Activated naive CD8-positive, alpha-beta T cell (primary cell): ENCODE data around the gene PTGFRN.

Experiments
- H3K27ac Mint-ChIP-seq: one replicate; pipeline ENCODE4 v1.8.0; 2021; ENCODE audit warnings: mixed read lengths
- H3K27me3 Mint-ChIP-seq: one replicate; pipeline ENCODE4 v1.8.0; 2021; ENCODE audit warnings: mixed read lengths
- H3K36me3 Mint-ChIP-seq: one replicate; pipeline ENCODE4 v1.8.0; 2021; ENCODE audit warnings: mixed read lengths
- H3K4me1 Mint-ChIP-seq: one replicate; pipeline ENCODE4 v1.8.0; 2021; ENCODE audit warnings: low read depth, mixed read lengths
- H3K4me3 Mint-ChIP-seq: one replicate; pipeline ENCODE4 v1.8.0; 2021; ENCODE audit warnings: mild to moderate bottlenecking, mixed read lengths
- H3K9me3 Mint-ChIP-seq: one replicate; pipeline ENCODE4 v1.8.0; 2021; ENCODE audit warnings: low read depth, mixed read lengths

PTGFRN gene

DNA sequence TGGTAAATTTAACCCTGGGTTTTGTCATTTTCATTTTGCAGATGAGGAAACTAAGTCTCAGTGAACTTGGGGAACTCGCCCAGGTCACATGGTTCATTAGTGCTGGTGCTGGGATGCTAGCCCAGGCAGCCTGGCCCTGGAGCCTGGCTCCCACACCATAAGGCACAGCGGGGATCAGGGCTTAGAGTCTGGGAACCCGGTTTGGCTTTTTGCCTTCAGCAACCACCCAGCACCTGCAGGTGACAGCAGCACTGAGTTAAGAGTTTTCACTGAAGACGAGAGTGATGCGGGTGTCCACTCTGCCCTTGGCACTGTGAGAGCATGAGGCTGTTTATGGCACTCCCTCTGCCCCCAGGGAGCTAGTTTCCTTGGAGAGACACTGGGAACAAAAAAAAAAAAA is 73.4 kb downstream of the PTGFRN start:
- Mint-ChIP-seq H3K36me3 (no peaks in the 10 kb centered on the region), H3K9me3 (no peaks in the 10 kb centered on the region), H3K4me3 (no peak overlapping the region), H3K27ac (no peak overlapping the region), H3K4me1 (peaks cover 37% of the 10 kb centered on the region), H3K27me3 (no peaks in the 10 kb centered on the region)

DNA sequence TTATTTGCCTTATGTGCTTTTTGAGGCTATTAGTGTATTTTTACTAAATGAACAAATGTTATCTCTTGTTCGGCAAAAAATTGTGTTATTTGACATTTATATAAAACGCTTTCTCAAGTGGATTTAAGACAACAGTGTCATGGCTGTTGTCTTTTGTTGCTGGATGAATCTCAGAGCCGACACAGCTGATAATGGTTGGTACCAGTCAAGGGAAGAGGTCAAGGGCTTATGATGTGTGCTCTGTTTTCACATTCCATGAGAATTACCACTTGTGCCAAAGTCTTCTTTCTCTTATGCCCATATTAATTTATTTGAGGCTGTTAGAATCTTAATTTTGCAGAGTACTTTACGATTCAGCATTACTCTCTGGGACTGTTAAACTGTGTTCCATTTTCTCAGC is 74.0 kb downstream of the PTGFRN start:
- H3K4me3 Mint-ChIP-seq: no peak overlapping the region
- H3K27me3 Mint-ChIP-seq: no peaks in the 10 kb centered on the region
- no peaks in the 10 kb centered on the region for H3K36me3 Mint-ChIP-seq
- no peak overlapping the region for H3K27ac Mint-ChIP-seq
- H3K9me3 Mint-ChIP-seq: no peaks in the 10 kb centered on the region
- peaks cover 42% of the 10 kb centered on the region for H3K4me1 Mint-ChIP-seq

DNA sequence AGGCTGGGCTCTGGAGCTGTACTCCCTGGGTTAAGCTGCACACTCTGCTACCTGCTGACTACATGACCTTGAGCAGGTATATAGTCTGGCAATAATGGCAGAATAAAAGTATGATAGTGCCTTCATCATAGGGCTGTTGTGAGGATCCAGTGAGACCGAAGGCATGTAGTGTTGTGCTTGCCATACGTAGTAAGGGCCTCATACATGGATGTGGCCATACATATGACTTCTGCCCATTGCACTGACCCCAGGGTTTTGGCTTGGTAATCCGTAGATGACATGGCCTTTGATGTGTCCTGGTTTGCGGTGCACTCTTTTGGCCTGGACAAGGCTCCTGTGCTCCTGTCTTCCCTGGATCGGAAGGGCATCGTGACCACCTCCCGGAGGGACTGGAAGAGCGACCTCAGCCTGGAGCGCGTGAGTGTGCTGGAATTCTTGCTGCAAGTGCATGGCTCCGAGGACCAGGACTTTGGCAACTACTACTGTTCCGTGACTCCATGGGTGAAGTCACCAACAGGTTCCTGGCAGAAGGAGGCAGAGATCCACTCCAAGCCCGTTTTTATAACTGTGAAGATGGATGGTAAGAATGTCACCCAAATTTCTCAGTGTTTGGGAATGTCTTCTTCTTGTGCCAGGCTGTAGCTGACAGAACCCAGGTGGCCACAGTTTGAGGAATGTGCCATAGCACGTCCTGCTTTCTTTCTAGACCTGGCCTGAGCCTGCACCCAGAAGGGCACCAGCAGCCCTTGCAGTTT is 74.9 kb downstream of the PTGFRN start:
- Mint-ChIP-seq H3K36me3 (no peaks in the 10 kb centered on the region), H3K4me1 (peaks cover 48% of the 10 kb centered on the region), H3K27me3 (no peaks in the 10 kb centered on the region), H3K4me3 (no peak overlapping the region), H3K9me3 (no peaks in the 10 kb centered on the region), H3K27ac (no peak overlapping the region)

DNA sequence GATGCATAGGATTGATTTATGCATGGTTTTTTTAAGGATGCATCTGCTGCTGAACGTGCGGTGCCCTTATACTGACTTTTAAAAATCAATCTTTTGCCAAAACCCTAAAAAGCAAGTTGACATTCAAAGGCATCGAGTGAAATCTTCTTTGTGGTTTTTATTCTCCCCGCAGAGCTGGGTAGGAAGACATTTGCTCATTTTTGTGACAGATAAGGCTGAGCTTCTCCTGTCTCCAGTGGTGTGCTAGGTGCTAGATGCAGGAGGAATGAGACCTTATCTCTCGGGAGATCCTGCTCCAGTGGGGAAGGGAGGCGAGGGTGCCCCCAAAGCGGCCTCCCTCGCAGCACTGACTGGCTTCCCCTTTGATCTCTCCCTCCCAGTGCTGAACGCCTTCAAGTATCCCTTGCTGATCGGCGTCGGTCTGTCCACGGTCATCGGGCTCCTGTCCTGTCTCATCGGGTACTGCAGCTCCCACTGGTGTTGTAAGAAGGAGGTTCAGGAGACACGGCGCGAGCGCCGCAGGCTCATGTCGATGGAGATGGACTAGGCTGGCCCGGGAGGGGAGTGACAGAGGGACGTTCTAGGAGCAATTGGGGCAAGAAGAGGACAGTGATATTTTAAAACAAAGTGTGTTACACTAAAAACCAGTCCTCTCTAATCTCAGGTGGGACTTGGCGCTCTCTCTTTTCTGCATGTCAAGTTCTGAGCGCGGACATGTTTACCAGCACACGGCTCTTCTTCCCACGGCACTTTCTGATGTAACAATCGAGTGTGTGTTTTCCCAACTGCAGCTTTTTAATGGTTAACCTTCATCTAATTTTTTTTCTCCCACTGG is 76.9 kb downstream of the PTGFRN start:
- no peaks in the 10 kb centered on the region for H3K27me3 Mint-ChIP-seq
- H3K4me3 Mint-ChIP-seq: peak overlapping the region; percentile 85
- H3K27ac Mint-ChIP-seq: peak overlapping the region; percentile 99
- H3K36me3 Mint-ChIP-seq: no peaks in the 10 kb centered on the region
- no peaks in the 10 kb centered on the region for H3K9me3 Mint-ChIP-seq
- H3K4me1 Mint-ChIP-seq: peaks cover 66% of the 10 kb centered on the region

DNA sequence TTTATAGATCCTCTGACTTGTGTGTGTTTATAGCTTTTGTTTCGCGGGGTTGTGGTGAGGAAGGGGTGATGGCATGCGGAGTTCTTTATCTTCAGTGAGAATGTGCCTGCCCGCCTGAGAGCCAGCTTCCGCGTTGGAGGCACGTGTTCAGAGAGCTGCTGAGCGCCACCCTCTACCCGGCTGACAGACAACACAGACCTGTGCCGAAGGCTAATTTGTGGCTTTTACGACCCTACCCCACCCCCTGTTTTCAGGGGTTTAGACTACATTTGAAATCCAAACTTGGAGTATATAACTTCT is 77.5 kb downstream of the PTGFRN start:
- Mint-ChIP-seq H3K27me3 (no peaks in the 10 kb centered on the region), H3K9me3 (no peaks in the 10 kb centered on the region), H3K36me3 (no peaks in the 10 kb centered on the region), H3K27ac (peak overlapping the region; percentile 99), H3K4me3 (peak overlapping the region; percentile 85), H3K4me1 (peaks cover 71% of the 10 kb centered on the region)

DNA sequence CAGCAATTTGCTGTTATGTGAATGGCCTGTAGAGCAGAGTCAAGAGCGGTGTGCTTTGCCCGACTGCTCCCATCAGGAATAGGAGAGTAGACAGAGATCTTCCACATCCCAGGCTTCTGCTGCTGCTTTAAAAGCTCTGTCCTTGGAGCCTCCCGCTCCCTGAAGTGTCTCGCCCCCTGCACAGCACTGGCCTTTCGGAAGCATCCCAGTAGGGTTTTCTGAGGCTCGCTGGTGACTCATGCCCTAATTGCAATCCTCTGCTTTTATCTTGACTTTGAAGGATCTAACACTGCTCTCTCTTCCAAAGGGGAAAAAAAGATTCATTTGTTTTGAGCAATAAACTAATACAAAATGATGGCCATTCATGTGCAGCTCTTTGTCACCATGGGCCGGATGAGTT is 78.5 kb downstream of the PTGFRN start:
- Mint-ChIP-seq H3K4me3 (no peak overlapping the region), H3K9me3 (no peaks in the 10 kb centered on the region), H3K27ac (peak overlapping the region; percentile 24), H3K4me1 (peaks cover 77% of the 10 kb centered on the region), H3K27me3 (no peaks in the 10 kb centered on the region), H3K36me3 (peaks cover 5% of the 10 kb centered on the region)

DNA sequence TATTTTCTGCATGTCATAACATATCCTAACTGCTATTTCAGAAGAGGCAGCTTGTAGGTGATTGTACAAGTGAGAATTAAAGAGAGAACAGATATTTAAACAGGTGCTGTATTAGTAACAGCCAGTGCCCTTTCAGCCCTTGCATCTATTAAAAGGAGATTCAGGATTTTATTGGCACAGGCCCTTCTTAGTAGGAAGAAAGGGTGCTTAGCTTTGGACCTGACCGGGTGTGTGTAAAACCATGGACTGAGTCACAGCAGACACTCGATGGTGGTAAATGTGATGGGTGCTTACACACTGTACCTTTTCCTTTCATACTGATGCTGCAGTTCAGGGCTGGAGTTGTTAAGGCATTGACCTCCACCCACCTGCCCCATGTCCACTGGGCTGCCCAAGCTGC is 79.2 kb downstream of the PTGFRN start:
- H3K27me3 Mint-ChIP-seq: no peaks in the 10 kb centered on the region
- H3K9me3 Mint-ChIP-seq: no peaks in the 10 kb centered on the region
- H3K4me3 Mint-ChIP-seq: no peak overlapping the region
- H3K4me1 Mint-ChIP-seq: peaks cover 75% of the 10 kb centered on the region
- H3K36me3 Mint-ChIP-seq: peaks cover 5% of the 10 kb centered on the region
- H3K27ac Mint-ChIP-seq: no peak overlapping the region

DNA sequence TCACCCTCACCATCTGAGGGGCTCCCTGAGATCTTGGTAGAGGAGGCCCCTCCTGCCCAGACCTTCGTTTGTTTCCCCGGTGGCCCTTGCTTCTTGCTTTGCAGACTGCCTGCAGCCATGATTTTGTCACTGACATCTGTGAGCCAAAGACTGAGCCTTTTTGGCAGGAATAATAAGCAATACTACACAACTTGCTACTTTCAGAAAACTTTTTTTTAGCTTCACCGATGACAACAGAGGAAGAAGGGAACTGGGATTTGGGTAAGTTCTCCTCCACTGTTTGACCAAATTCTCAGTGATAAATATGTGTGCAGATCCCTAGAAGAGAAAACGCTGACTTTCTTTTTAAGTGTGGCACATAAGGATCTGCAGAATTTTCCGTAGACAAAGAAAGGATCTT is 80.1 kb downstream of the PTGFRN start:
- H3K27ac Mint-ChIP-seq: no peak overlapping the region
- H3K4me1 Mint-ChIP-seq: peaks cover 67% of the 10 kb centered on the region
- no peaks in the 10 kb centered on the region for H3K9me3 Mint-ChIP-seq
- H3K4me3 Mint-ChIP-seq: no peak overlapping the region
- peaks cover 5% of the 10 kb centered on the region for H3K36me3 Mint-ChIP-seq
- H3K27me3 Mint-ChIP-seq: no peaks in the 10 kb centered on the region

DNA sequence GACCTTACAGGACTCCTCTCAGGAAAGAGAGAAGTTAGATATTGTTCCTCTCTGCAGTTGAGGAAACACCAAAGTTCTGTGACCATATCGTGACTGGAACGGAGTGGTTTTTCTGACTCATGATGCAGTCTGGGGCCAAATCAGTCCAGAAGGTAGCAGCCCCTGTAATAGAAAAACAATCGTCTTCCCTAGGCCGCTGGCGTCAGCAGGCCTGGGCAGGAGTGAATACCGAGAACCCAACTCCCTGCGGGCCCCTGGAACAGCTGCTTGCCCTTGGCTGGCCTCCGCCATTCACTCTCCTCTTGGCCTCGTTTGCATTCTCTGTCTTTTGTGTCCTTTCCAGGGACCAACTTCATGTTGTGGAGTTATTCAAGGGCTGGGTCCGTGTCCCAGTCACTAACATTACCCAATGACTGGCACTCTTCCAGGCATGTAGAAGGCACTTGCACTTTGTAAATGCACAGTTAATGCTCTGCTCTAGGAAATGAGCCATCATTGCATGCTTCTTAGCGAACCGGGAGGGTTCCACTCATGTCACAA is 81.0 kb downstream of the PTGFRN start:
- Mint-ChIP-seq H3K4me3 (no peak overlapping the region), H3K27ac (no peak overlapping the region), H3K27me3 (no peaks in the 10 kb centered on the region), H3K36me3 (peaks cover 5% of the 10 kb centered on the region), H3K9me3 (no peaks in the 10 kb centered on the region), H3K4me1 (peaks cover 63% of the 10 kb centered on the region)

DNA sequence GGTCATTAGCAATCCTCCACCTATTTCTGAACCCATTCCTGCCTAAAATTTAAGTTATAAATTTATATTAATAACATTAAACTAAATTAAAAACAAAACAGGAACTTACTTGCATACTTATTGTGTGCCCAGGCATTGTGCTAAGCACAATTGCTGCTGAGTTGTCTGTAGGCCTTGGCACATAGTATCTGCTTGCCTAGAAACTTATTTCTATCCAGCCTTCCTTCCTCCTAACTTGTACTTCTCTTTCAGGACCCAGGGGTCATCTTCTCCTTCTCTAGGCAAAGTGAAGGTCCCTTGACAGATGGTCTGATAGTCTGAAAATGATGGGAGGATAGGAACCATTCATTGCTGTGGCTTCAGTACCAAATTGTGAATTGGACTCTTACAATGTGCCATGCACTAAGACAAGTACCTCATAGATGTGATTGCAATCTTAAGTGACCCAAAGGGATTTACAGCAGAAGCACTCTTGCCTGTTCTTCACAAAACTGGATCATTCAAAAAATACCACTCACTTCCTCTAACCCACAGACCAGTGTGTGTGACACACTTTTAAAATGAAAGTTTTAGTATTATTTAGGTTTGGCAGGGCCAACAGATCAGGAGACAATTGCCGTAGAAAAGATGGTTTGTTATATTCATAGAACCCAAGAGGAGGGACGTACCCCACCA is 81.6 kb downstream of the PTGFRN start:
- H3K27ac Mint-ChIP-seq: peak overlapping the region; percentile 41
- peaks cover 58% of the 10 kb centered on the region for H3K4me1 Mint-ChIP-seq
- peaks cover 5% of the 10 kb centered on the region for H3K36me3 Mint-ChIP-seq
- no peaks in the 10 kb centered on the region for H3K27me3 Mint-ChIP-seq
- H3K4me3 Mint-ChIP-seq: peak overlapping the region; percentile 47
- no peaks in the 10 kb centered on the region for H3K9me3 Mint-ChIP-seq

DNA sequence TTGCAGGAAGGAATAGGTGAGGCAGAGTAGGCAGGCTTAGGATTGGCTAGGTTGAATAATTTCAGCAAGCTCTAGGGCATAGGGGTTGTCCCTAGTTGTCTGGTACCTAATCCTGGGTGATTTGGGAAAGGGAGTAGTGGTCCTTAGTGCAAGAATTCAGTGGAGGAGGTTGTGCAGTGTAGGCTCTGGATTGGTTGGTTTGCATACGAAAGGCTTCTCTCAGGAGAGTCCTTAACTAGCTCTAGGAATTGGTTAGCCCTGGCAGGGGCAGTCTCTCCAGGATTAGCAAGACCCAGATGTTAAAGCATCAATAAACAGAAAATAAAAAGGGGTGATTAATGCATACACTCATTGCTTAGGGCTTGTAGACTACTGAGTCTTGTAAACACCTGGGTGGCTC is 82.2 kb downstream of the PTGFRN start:
- H3K27ac Mint-ChIP-seq: no peak overlapping the region

DNA sequence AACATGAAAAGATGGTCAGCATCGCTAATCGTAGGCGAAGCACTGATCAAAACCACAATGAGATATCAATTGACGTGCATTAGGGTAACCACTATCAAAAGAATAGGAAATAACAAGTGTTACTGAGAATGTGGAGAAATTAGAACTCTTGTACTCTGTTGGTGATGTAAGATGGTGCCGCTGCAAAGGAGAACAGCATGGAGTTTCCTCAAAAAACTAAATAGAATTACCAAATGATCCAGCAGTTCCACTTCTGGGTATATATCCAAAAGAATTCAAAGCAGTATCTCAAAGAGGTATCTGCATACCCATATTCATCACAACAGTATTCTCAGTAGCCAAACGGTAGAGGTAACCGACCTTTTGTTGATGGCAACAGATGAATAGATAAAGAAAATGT is 83.6 kb downstream of the PTGFRN start:
- Mint-ChIP-seq H3K27ac (no peak overlapping the region), H3K36me3 (peaks cover 5% of the 10 kb centered on the region), H3K27me3 (no peaks in the 10 kb centered on the region), H3K4me1 (peaks cover 38% of the 10 kb centered on the region), H3K4me3 (no peak overlapping the region), H3K9me3 (no peaks in the 10 kb centered on the region)

More for the DNA sequence above, 82.2 kb downstream of the PTGFRN start:
- Mint-ChIP-seq H3K36me3 (peaks cover 5% of the 10 kb centered on the region), H3K4me3 (peak overlapping the region; percentile 2), H3K4me1 (peaks cover 52% of the 10 kb centered on the region), H3K27me3 (no peaks in the 10 kb centered on the region), H3K9me3 (no peaks in the 10 kb centered on the region)

DNA sequence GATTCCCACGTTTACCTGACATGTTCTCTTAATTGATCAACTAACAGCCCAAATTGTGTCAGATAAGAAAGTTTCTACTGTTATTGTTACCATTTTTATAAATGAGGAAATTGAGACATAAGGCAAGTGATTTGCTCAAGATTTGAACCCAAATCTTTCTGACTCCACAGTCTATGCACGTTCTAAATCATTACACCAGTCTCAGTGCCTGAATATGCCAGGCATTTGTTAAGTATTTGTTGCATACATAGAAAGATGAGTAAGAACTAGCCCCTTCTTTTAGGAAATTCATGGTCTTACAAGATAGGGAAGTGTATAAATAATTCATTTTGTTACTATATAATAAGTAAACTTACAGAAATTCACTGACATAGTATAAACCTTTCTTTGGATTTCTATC is 84.7 kb downstream of the PTGFRN start:
- Mint-ChIP-seq H3K27ac (no peak overlapping the region), H3K9me3 (no peaks in the 10 kb centered on the region), H3K4me3 (no peak overlapping the region), H3K4me1 (peaks cover 32% of the 10 kb centered on the region), H3K36me3 (peaks cover 5% of the 10 kb centered on the region), H3K27me3 (no peaks in the 10 kb centered on the region)

DNA sequence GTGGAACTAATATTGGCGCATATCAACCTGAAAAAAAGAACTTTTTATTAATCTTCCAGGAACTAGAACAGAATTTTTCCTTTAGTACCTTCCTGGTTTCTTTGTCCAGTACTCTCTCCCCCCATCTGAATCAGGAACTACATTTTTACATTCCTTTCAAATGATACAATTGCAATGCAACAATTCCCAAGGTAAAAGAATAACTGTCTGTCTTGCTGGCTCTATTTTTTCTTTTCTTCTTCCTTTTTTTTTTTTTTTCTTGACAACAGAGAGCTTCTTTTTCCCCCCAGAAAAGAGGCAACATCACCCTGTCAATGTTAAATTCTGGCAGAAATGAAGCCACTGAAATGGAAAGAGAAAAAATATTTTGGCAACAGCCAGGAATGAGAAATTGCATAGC is 87.3 kb downstream of the PTGFRN start:
- Mint-ChIP-seq H3K4me1 (peaks cover 33% of the 10 kb centered on the region), H3K27ac (no peak overlapping the region), H3K4me3 (no peak overlapping the region), H3K27me3 (no peaks in the 10 kb centered on the region), H3K36me3 (peaks cover 5% of the 10 kb centered on the region), H3K9me3 (no peaks in the 10 kb centered on the region)

DNA sequence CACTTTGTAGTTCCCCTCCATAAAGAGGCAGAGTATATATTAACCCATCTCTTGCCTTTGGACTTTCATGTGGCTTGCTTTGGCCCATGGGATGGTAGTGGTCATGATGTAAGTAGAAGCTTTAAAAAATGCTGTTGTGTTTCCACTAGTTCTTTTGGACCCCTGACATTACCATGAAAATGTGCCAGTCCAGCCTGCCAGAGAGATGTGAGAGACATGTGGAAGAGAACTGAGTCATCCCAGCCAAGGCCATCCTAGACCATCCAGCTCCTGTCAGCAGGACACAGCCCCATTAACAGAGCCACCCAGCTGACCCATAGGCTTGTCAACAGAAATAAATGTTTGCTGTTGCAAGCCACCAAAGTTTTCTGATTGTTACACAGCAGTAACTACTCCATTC is 87.9 kb downstream of the PTGFRN start:
- Mint-ChIP-seq H3K27me3 (no peaks in the 10 kb centered on the region), H3K9me3 (no peaks in the 10 kb centered on the region), H3K4me1 (peaks cover 35% of the 10 kb centered on the region), H3K36me3 (peaks cover 5% of the 10 kb centered on the region), H3K4me3 (no peak overlapping the region), H3K27ac (no peak overlapping the region)
